K562 (cell line): Measurements from ENCODE around the gene TSSK2. TPM values are rescaled to one million over a fixed set of nuclear protein-coding genes. Genes with fewer than 3 reads are reported as not detected.

Experiments
- ATAC-seq: fragments of 200-7000 bp; cut with Tn5 transposase; 3 replicates; pipeline ENCODE4 v1.9.1; 2020; ENCODE audit warnings: moderate library complexity
- BruUV-seq: library from RNA; stranded (reverse); fragments of 400-500 nt; replicated peaks from 2 replicates; lab custom pipeline; 2021; lab: Mats Ljungman, UMichigan
- CTCF ChIA-PET: fragments of 300-600 bp; formaldehyde crosslinking; extraction: SDS; loops from one replicate; lab custom pipeline; 2021; ENCODE audit warnings: low intra/inter-chr PET ratio; lab: Yijun Ruan, JAX
- POLR2A ChIA-PET: fragments of 300-600, 350-650 bp; sonication (Branson Sonifier 250); formaldehyde crosslinking; extraction: SDS; loops from one replicate; lab custom pipeline; 2021; ENCODE audit warnings: antibody characterized with exemption, inconsistent platforms; lab: Yijun Ruan, JAX
- DNase-seq, 4 experiments: peaks; one replicate each; pipeline versions ENCODE4 v3.0.0 to v3.0.0-alpha.2; 2011 to 2018; ENCODE audit warnings: low spot score in 3 of 4, mixed read lengths in 3 of 4; ENCODE audit errors: extremely low read depth in 1 of 4
- FAIRE-seq: peaks from 2 replicates; lab custom pipeline; 2011; peaks lifted over from hg19 to GRCh38; lab: Jason Lieb, UNC
- H2AFZ ChIP-seq: 2 replicates; pipeline ENCODE4 v1.6.0; 2011; ENCODE audit warnings: low read depth, low read length, control low read depth, inconsistent platforms
- H3K27ac ChIP-seq: fragments of 200-600 bp; 3 replicates; pipeline ENCODE4 v1.8.0; 2011; ENCODE audit warnings: low read depth, mild to moderate bottlenecking, control low read depth, inconsistent platforms, low read length, moderate library complexity, mixed read lengths; ENCODE audit errors: extremely low read depth
- H3K27me3 ChIP-seq, 2 experiments: fragments of 300-600 bp in 1 of 2; 2 replicates in 1 of 2; 3 replicates in 1 of 2; pipeline versions ENCODE4 v1.6.0 to v1.8.0; 2011; ENCODE audit warnings: inconsistent platforms in 2 of 2, low read length in 2 of 2, mild to moderate bottlenecking in 1 of 2, mixed read lengths in 1 of 2, moderate library complexity in 1 of 2; ENCODE audit not compliant: control insufficient read depth in 2 of 2, insufficient read depth in 2 of 2
- H3K36me3 ChIP-seq: fragments of 300-600 bp; 3 replicates; pipeline ENCODE4 v1.8.0; 2011; ENCODE audit warnings: mild to moderate bottlenecking, low read length, inconsistent platforms; ENCODE audit not compliant: control insufficient read depth, insufficient read depth
- H3K4me1 ChIP-seq, 2 experiments: fragments of 200-600 bp in 1 of 2; replicated peaks in 1 of 2; 2 replicates in 1 of 2; 3 replicates in 1 of 2; pipeline versions ENCODE4 v1.5.1 to v1.8.0; 2011; ENCODE audit warnings: inconsistent platforms in 2 of 2, low read length in 2 of 2, mild to moderate bottlenecking in 1 of 2, mixed read lengths in 1 of 2, moderate library complexity in 1 of 2; ENCODE audit not compliant: control insufficient read depth in 2 of 2, insufficient read depth in 2 of 2
- H3K4me2 ChIP-seq: 2 replicates; pipeline ENCODE4 v1.6.1; 2011; ENCODE audit warnings: low read length, control low read depth, inconsistent platforms, mixed read lengths; ENCODE audit not compliant: insufficient read depth
- H3K4me3 ChIP-seq: fragments of 200-600 bp; sonication (generic), shearing (Covaris generic); 2 replicates; pipeline ENCODE4 v1.5.1; 2016; ENCODE audit warnings: control low read depth, inconsistent platforms
- H3K79me2 ChIP-seq: fragments of 200-600 bp; 3 replicates; pipeline ENCODE4 v1.8.0; 2011; ENCODE audit warnings: low read length, inconsistent platforms; ENCODE audit not compliant: control insufficient read depth, insufficient read depth
- H3K9ac ChIP-seq, 2 experiments: 2 replicates each; pipeline versions ENCODE4 v1.6.0 to v1.6.1; 2011; ENCODE audit warnings: low read depth in 2 of 2, low read length in 2 of 2, control low read depth in 1 of 2, inconsistent platforms in 1 of 2, mild to moderate bottlenecking in 1 of 2, mixed read lengths in 1 of 2; ENCODE audit not compliant: insufficient read depth in 1 of 2
- H3K9me1 ChIP-seq: one replicate; pipeline ENCODE4 v1.6.0; 2011; ENCODE audit warnings: inconsistent platforms, mild to moderate bottlenecking, low read length, moderate library complexity; ENCODE audit not compliant: control insufficient read depth, insufficient read depth
- H3K9me3 ChIP-seq: replicated peaks from 2 replicates; pipeline ENCODE4 v1.5.1; 2011; ENCODE audit warnings: low read depth, low read length, inconsistent platforms; ENCODE audit not compliant: control insufficient read depth, insufficient read depth
- H4K20me1 ChIP-seq: replicated peaks from 2 replicates; pipeline ENCODE4 v1.6.1; 2011; ENCODE audit warnings: low read length, inconsistent platforms, mixed read lengths; ENCODE audit not compliant: control insufficient read depth, insufficient read depth
- CREB5 ChIP-seq: fragments of 250-450 bp; sonication (Bioruptor Pico); IDR thresholded peaks from 2 replicates; pipeline ENCODE4 v1.5.0; 2020; ENCODE audit warnings: mild to moderate bottlenecking
- FOXP4 ChIP-seq: sonication (generic); formaldehyde crosslinking; IDR thresholded peaks from 2 replicates; pipeline ENCODE4 v1.8.0; 2022; ENCODE audit warnings: mild to moderate bottlenecking, missing genetic modification reagents, borderline replicate concordance
- GATAD2A ChIP-seq: fragments of 450-650 bp; IDR thresholded peaks from 2 replicates; pipeline ENCODE4 v1.6.1; 2017
- HEY1 ChIP-seq: fragments of 250-450 bp; sonication (Bioruptor Pico); IDR thresholded peaks from 2 replicates; pipeline ENCODE4 v1.5.0; 2020; ENCODE audit warnings: mild to moderate bottlenecking, moderate library complexity, borderline replicate concordance
- ID3 ChIP-seq, 2 experiments: fragments of 250-450 bp in 1 of 2; fragments of 450-650 bp in 1 of 2; sonication (Bioruptor Pico) in 1 of 2; IDR thresholded peaks; 2 replicates each; pipeline versions ENCODE4 v1.6.1 to v1.8.0; 2016 to 2021; ENCODE audit warnings: mild to moderate bottlenecking in 2 of 2, moderate library complexity in 2 of 2, missing compliant biosample characterization in 1 of 2, missing genetic modification characterization in 1 of 2
- MLX ChIP-seq, 2 experiments: fragments of 450-650 bp in 1 of 2; sonication (generic) in 1 of 2; formaldehyde crosslinking; conservative IDR thresholded peaks; 2 replicates each; pipeline versions ENCODE4 v1.4.0 to v1.8.1; 2020 to 2022; ENCODE audit warnings: mild to moderate bottlenecking in 1 of 2, missing genetic modification reagents in 1 of 2
- NFE2L1 ChIP-seq: fragments of 450-650 bp; IDR thresholded peaks from 2 replicates; pipeline ENCODE4 v1.6.1; 2016; ENCODE audit warnings: missing genetic modification characterization, low read depth, mild to moderate bottlenecking, missing compliant biosample characterization, moderate library complexity, borderline replicate concordance
- PHF8 ChIP-seq: fragments of 200-600 bp; sonication (generic); IDR thresholded peaks from 2 replicates; pipeline ENCODE4 v1.6.1; 2012; ENCODE audit warnings: mixed run types, mild to moderate bottlenecking, inconsistent platforms, low read length, moderate library complexity, borderline replicate concordance
- POLR2AphosphoS2 ChIP-seq: IDR thresholded peaks from 2 replicates; pipeline ENCODE4 v1.6.1; 2012; ENCODE audit warnings: low read length, improper control_type of control experiment
- SAP30 ChIP-seq: fragments of 200-600 bp; sonication (generic); IDR thresholded peaks from 2 replicates; pipeline ENCODE4 v1.6.1; 2012; ENCODE audit warnings: borderline replicate concordance, low read depth, mild to moderate bottlenecking, moderate library complexity, low read length, control low read depth, inconsistent platforms; ENCODE audit not compliant: insufficient read depth, poor library complexity, severe bottlenecking
- ZBTB9 ChIP-seq: fragments of 450-650 bp; formaldehyde crosslinking; IDR thresholded peaks from 2 replicates; pipeline ENCODE4 v1.4.0; 2020; ENCODE audit warnings: mild to moderate bottlenecking, moderate library complexity
- ZNF184 ChIP-seq: sonication (generic); formaldehyde crosslinking; IDR thresholded peaks from 2 replicates; pipeline ENCODE4 v1.5.0; 2020; ENCODE audit warnings: missing genetic modification reagents
- ZNF780A ChIP-seq: fragments of 250-450 bp; sonication (Bioruptor Pico); IDR thresholded peaks from 2 replicates; pipeline ENCODE4 v1.5.0; 2021; ENCODE audit warnings: mild to moderate bottlenecking
- WGBS: fragments of 100-300 bp; shearing (Covaris generic); methylation state at CpG from one replicate; pipeline ENCODE4 v1.1.6; 2016; ENCODE audit warnings: low coverage, mixed read lengths; ENCODE audit not compliant: insufficient coverage; ENCODE audit errors: missing lambda C conversion rate; 5-methylcytosine and 5-hydroxymethylcytosine counted together
- in situ Hi-C: fragments of 300-500 bp; cut with MboI; formaldehyde crosslinking; loops from 4 replicates; pipeline ENCODE4 v1.15.0; 2018; ENCODE audit warnings: inconsistent platforms, mixed read lengths
- intact Hi-C: fragments of 100-400 bp; cut with micrococcal nuclease; formaldehyde crosslinking; loops from 2 replicates; pipeline ENCODE4 v1.14.2; 2022
- polyA plus RNA-seq, 8 experiments: library from polyadenylated mRNA; depleted of rRNA in 4 of 8; stranded (reverse) in 5 of 8; unstranded in 3 of 8; fragments of >200 nt; fragmentation: Nextera tagmentation in 2 of 8; fragmentation: Illumina TruSeq in 1 of 8; extraction: Ambion mirVana in 2 of 8; extraction: Trizol in 1 of 8; gene quantifications; 2 replicates each; pipeline versions ENCODE4 v1.2.1 to v1.2.3, GENCODE V29; 2011 to 2014; ENCODE audit warnings: inconsistent platforms in 1 of 8, missing spikeins in 1 of 8
- total RNA-seq, 7 experiments: library from RNA; depleted of rRNA in 6 of 7; stranded (reverse); fragments of >200 nt in 6 of 7; fragmentation: Illumina TruSeq in 2 of 7; extraction: Trizol in 2 of 7; gene quantifications; 2 replicates each; pipeline versions ENCODE4 v1.2.1 to v1.2.3, GENCODE V29; 2011 to 2021; ENCODE audit warnings: low replicate concordance in 1 of 7

TSSK2 gene
- total and polyA plus RNA-seq, 9 of the 15 experiments (the other 6 are each of a cell fraction or from before 2014, with no cell fraction given): 0.04 TPM; not detected in 8

- Histone ChIP-seq H3K9me1 (peaks cover 28% of the 10 kb centered on the region), H3K4me2 (no peak overlapping the region), H3K79me2 (peaks cover 81% of the 10 kb centered on the region), H3K4me1 (peaks cover 56 to 100% of the 10 kb centered on the region in 2 experiments), H3K27ac (no peak overlapping the region; the same call in 1 of the 3 replicates), H3K36me3 (peaks cover 55% of the 10 kb centered on the region), H3K9ac (peak overlapping the region in 1 of 2 experiments; percentile 96; a peak in 2 of 4 replicates), H2AFZ (no peak overlapping the region), H3K4me3 (no peak overlapping the region), H3K27me3 (no peaks in the 10 kb centered on the region), H3K9me3 (no peaks in the 10 kb centered on the region), H4K20me1 (peaks cover 42% of the 10 kb centered on the region)
- ChIA-PET CTCF (no interaction called here), POLR2A (interaction anchor here (0.6 to 2.9 kb wide), 19 partner anchors 27 to 680 kb away, joined by 3 to 9 read pairs (median 4); partner anchors contain the start of genes DGCR2, HIRA and MRPL40)
- intact Hi-C loops (loop anchor here (5.0 kb wide), 2 partner anchors 138 to 197 kb away; no protein-coding TSS in a partner anchor), in situ Hi-C loops (loop anchor here (5.0 kb wide), 1 partner anchor 452 kb away; no protein-coding TSS in a partner anchor)
- BruUV-seq: no TSS peak
- 85% methylated on average over 7 of the region's 7 CpGs for WGBS
- ATAC-seq (no peak), DNase-seq (peak in 1 of 4 experiments; percentile 37), FAIRE-seq (no peak)
- peak in 1 of 2 experiments; percentile 91; a peak in 1 of 4 replicates for TF ChIP-seq MLX (CRISPR knock-in tag; conservative IDR thresholded peaks at IDR 0.05)
- TF ChIP-seq SAP30: peak; percentile 47
- TF ChIP-seq PHF8: peak; percentile 29; the same call in 1 of the 2 replicates
- no peak for TF ChIP-seq ID3 (CRISPR knock-in tag; IDR thresholded peaks at IDR 0.05)
- TF ChIP-seq ID3 (tag; IDR thresholded peaks at IDR 0.05): no peak
- TF ChIP-seq POLR2AphosphoS2: peak; percentile 84
- no peak for TF ChIP-seq FOXP4 (CRISPR knock-in tag)
- TF ChIP-seq HEY1 (CRISPR knock-in tag): no peak
- TF ChIP-seq ZBTB9 (CRISPR knock-in tag): 0 out of 2 replicates have a peak, but pooled peaks have one; percentile 1
- TF ChIP-seq ZNF780A (CRISPR knock-in tag): no peak
- no peak for TF ChIP-seq NFE2L1 (tag)
- no peak for TF ChIP-seq GATAD2A
- TF ChIP-seq ZNF184 (CRISPR knock-in tag): no peak
- no peak for TF ChIP-seq CREB5 (CRISPR knock-in tag)
Observed at GRCh38 chr22:19175026-19175601, 44.0 kb downstream of the TSSK2 start.
